ENCODE data around the gene RASD1.

DNA sequence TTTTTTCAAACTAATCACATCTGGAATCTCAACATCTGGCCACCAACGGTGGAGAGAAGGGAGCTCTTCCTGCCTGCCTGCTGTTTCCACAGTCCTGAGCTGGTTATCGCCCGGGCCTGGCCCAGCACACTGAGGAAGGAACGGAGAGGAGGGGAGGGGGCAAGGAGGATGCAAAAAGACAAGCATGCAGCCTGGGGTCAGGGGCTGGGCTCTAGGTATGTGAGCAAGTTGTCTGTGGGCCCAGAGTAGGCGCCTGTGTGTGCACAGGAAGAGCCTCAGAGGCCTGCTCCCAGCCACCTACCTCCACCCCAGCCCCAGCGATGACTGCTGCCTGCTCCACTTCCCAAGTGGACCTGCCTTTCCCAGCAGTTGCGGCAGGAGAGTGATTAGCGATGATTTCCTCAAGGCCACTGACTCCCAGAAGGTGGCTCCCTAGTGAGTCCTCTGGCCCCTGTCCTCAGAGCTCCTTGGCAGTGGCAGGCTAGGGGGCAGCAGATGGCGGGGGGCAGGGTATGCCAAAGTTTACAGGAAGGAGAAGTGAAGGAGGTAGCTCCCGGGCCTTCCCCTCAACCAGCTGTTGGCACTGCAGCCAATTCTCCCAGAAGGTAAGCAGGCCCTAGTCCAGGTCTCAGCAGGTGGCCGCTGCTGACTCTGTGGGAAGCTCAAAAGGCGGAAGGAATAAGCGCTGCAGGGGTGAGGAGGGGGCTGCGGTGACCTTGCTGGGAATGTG lies 27.0 kb upstream of the RASD1 start:
- TF ChIP-seq, protein P1, sequence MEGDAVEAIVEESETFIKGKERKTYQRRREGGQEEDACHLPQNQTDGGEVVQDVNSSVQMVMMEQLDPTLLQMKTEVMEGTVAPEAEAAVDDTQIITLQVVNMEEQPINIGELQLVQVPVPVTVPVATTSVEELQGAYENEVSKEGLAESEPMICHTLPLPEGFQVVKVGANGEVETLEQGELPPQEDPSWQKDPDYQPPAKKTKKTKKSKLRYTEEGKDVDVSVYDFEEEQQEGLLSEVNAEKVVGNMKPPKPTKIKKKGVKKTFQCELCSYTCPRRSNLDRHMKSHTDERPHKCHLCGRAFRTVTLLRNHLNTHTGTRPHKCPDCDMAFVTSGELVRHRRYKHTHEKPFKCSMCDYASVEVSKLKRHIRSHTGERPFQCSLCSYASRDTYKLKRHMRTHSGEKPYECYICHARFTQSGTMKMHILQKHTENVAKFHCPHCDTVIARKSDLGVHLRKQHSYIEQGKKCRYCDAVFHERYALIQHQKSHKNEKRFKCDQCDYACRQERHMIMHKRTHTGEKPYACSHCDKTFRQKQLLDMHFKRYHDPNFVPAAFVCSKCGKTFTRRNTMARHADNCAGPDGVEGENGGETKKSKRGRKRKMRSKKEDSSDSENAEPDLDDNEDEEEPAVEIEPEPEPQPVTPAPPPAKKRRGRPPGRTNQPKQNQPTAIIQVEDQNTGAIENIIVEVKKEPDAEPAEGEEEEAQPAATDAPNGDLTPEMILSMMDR (conservative IDR thresholded peaks at IDR 0.05; ENCODE audit: low read depth in 2 of 2): peak in 1 of 2 experiments; percentile 30; a peak in 1 of 4 replicates
- no peak for TF ChIP-seq EZH2 (IDR thresholded peaks at IDR 0.05; ENCODE audit: low read depth, unreplicated experiment)
- TF ChIP-seq CREB1 (CRISPR knock-in tag; IDR thresholded peaks at IDR 0.05; ENCODE audit: low read depth): no peak
- TF ChIP-seq, protein P2, sequence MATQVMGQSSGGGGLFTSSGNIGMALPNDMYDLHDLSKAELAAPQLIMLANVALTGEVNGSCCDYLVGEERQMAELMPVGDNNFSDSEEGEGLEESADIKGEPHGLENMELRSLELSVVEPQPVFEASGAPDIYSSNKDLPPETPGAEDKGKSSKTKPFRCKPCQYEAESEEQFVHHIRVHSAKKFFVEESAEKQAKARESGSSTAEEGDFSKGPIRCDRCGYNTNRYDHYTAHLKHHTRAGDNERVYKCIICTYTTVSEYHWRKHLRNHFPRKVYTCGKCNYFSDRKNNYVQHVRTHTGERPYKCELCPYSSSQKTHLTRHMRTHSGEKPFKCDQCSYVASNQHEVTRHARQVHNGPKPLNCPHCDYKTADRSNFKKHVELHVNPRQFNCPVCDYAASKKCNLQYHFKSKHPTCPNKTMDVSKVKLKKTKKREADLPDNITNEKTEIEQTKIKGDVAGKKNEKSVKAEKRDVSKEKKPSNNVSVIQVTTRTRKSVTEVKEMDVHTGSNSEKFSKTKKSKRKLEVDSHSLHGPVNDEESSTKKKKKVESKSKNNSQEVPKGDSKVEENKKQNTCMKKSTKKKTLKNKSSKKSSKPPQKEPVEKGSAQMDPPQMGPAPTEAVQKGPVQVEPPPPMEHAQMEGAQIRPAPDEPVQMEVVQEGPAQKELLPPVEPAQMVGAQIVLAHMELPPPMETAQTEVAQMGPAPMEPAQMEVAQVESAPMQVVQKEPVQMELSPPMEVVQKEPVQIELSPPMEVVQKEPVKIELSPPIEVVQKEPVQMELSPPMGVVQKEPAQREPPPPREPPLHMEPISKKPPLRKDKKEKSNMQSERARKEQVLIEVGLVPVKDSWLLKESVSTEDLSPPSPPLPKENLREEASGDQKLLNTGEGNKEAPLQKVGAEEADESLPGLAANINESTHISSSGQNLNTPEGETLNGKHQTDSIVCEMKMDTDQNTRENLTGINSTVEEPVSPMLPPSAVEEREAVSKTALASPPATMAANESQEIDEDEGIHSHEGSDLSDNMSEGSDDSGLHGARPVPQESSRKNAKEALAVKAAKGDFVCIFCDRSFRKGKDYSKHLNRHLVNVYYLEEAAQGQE (IDR thresholded peaks at IDR 0.05; ENCODE audit: unreplicated experiment): no peak
- no peak for TF ChIP-seq EZH2phosphoT487 (IDR thresholded peaks at IDR 0.05; ENCODE audit: unreplicated experiment)
- TF ChIP-seq JUNB (IDR thresholded peaks at IDR 0.05; ENCODE audit: unreplicated experiment): no peak
- TF ChIP-seq POLR2AphosphoS5 (IDR thresholded peaks at IDR 0.05; ENCODE audit: low read depth): no peak
- TF ChIP-seq, protein P3, sequence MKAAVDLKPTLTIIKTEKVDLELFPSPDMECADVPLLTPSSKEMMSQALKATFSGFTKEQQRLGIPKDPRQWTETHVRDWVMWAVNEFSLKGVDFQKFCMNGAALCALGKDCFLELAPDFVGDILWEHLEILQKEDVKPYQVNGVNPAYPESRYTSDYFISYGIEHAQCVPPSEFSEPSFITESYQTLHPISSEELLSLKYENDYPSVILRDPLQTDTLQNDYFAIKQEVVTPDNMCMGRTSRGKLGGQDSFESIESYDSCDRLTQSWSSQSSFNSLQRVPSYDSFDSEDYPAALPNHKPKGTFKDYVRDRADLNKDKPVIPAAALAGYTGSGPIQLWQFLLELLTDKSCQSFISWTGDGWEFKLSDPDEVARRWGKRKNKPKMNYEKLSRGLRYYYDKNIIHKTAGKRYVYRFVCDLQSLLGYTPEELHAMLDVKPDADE (IDR thresholded peaks at IDR 0.05): no peak
- no peak for TF ChIP-seq ZNF114 (CRISPR knock-in tag; IDR thresholded peaks at IDR 0.05)
- TF ChIP-seq ZNF331 (CRISPR knock-in tag; IDR thresholded peaks at IDR 0.05; ENCODE audit: low read depth): no peak
- TF ChIP-seq NANOG (IDR thresholded peaks at IDR 0.05; ENCODE audit: borderline replicate concordance): no peak
- no peak for TF ChIP-seq STAT1 (IDR thresholded peaks at IDR 0.05; ENCODE audit: unreplicated experiment)
- TF ChIP-seq, protein P4, sequence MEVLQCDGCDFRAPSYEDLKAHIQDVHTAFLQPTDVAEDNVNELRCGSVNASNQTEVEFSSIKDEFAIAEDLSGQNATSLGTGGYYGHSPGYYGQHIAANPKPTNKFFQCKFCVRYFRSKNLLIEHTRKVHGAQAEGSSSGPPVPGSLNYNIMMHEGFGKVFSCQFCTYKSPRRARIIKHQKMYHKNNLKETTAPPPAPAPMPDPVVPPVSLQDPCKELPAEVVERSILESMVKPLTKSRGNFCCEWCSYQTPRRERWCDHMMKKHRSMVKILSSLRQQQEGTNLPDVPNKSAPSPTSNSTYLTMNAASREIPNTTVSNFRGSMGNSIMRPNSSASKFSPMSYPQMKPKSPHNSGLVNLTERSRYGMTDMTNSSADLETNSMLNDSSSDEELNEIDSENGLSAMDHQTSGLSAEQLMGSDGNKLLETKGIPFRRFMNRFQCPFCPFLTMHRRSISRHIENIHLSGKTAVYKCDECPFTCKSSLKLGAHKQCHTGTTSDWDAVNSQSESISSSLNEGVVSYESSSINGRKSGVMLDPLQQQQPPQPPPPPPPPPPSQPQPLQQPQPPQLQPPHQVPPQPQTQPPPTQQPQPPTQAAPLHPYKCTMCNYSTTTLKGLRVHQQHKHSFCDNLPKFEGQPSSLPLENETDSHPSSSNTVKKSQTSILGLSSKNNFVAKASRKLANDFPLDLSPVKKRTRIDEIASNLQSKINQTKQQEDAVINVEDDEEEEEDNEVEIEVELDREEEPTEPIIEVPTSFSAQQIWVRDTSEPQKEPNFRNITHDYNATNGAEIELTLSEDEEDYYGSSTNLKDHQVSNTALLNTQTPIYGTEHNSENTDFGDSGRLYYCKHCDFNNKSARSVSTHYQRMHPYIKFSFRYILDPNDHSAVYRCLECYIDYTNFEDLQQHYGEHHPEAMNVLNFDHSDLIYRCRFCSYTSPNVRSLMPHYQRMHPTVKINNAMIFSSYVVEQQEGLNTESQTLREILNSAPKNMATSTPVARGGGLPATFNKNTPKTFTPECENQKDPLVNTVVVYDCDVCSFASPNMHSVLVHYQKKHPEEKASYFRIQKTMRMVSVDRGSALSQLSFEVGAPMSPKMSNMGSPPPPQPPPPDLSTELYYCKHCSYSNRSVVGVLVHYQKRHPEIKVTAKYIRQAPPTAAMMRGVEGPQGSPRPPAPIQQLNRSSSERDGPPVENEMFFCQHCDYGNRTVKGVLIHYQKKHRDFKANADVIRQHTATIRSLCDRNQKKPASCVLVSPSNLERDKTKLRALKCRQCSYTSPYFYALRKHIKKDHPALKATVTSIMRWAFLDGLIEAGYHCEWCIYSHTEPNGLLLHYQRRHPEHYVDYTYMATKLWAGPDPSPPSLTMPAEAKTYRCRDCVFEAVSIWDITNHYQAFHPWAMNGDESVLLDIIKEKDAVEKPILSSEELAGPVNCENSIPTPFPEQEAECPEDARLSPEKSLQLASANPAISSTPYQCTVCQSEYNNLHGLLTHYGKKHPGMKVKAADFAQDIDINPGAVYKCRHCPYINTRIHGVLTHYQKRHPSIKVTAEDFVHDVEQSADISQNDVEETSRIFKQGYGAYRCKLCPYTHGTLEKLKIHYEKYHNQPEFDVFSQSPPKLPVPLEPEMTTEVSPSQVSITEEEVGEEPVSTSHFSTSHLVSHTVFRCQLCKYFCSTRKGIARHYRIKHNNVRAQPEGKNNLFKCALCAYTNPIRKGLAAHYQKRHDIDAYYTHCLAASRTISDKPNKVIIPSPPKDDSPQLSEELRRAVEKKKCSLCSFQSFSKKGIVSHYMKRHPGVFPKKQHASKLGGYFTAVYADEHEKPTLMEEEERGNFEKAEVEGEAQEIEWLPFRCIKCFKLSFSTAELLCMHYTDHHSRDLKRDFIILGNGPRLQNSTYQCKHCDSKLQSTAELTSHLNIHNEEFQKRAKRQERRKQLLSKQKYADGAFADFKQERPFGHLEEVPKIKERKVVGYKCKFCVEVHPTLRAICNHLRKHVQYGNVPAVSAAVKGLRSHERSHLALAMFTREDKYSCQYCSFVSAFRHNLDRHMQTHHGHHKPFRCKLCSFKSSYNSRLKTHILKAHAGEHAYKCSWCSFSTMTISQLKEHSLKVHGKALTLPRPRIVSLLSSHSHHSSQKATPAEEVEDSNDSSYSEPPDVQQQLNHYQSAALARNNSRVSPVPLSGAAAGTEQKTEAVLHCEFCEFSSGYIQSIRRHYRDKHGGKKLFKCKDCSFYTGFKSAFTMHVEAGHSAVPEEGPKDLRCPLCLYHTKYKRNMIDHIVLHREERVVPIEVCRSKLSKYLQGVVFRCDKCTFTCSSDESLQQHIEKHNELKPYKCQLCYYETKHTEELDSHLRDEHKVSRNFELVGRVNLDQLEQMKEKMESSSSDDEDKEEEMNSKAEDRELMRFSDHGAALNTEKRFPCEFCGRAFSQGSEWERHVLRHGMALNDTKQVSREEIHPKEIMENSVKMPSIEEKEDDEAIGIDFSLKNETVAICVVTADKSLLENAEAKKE (CRISPR knock-in tag; IDR thresholded peaks at IDR 0.05): no peak
